Stimulated activated CD8-positive, alpha-beta memory T cell treated with anti-CD3 and anti-CD28 coated beads, Interleukin-15, amount 100 ng/mL, for 48 hours (primary cell): ENCODE measurements around the gene IRF2BPL.

Experiments
- DNase-seq, 2 donors: peaks; one replicate each; pipeline ENCODE4 v3.0.0-alpha.2; 2020; ENCODE audit warnings: low read depth in 2 of 2

The IRF2BPL gene

DNA sequence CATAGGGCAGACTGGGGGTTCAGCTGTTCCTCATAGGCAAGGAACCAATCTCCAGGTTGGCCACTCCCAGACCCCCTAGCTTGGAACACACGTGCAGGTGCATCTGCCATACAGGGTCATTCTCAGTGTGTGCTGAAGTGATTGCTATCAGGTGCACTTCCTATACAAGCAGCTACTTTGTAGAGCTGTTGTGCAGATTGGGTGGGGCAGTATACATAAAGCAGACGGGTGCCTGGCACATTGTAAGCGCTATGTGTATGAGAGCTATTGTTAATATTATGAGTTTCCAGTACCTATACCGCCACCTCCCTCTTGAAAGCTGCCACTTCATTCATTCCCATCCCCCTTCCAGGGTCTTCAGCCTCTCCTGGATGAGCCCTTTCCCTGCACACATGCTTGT, 17.3 kb downstream of the IRF2BPL start:
- no peak for DNase-seq

DNA sequence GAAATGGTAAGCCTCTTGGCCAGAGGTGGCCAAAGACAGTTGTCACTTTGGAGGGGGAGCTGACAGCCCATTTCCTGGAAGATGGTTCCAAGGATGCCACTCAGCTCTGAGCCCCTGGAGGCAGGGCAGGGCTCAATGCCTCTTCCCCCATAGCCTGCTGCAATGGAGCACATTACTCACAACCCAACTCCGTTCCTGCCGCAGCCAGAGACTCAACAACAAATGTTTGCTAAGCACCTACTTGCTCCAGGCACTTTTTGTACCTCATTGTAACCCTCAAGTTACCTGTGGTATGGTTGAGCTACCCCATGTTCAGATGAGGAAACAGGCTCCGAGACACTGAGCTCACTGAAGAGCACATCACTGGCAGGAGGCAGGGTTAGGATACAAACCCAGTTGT, 19.5 kb downstream of the IRF2BPL start:
- DNase-seq = no peak

DNA sequence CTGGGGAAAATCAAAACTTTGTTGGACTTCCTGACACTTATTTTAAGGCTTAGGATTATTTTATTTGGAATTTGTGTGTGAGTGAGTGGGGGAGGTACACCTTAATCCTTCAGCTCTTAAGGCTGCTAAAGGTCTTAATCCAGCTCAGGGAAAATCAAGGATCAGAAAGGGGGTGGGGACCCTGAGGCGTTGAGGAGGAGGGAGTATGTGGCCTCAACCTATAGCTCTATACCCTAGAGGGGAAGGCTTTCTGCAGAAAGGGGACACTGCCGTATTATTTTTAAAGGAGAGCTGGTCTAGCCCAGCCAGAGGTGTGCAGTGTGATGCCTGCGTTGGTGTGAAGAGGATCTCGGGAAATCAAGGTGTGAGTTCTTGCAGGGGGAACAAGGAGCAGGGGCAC, 20.0 kb downstream of the IRF2BPL start:
- no peak for DNase-seq

DNA sequence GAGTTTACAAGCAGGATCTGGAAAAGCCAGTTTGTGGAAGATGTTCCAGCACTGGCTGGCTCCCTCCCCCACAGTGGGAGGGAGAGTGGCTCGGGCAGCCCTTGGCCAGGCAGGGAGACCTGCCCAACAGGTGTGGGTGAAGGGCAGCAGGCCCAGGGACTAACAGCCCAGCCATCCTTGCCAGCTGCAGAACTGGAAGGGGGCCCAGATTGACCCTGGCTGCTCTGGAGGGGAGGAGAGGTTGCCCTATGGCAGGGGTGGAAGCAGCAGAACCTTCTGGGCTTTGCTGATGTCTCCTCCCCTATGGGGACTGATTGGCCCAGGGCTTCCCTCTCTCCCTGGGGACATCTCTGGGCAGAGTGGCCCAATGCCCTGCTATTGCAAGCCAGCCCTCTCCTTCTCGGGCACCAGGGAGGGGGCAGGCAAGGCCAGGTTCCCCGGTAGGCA, 20.5 kb downstream of the IRF2BPL start:
- DNase-seq = no peak

DNA sequence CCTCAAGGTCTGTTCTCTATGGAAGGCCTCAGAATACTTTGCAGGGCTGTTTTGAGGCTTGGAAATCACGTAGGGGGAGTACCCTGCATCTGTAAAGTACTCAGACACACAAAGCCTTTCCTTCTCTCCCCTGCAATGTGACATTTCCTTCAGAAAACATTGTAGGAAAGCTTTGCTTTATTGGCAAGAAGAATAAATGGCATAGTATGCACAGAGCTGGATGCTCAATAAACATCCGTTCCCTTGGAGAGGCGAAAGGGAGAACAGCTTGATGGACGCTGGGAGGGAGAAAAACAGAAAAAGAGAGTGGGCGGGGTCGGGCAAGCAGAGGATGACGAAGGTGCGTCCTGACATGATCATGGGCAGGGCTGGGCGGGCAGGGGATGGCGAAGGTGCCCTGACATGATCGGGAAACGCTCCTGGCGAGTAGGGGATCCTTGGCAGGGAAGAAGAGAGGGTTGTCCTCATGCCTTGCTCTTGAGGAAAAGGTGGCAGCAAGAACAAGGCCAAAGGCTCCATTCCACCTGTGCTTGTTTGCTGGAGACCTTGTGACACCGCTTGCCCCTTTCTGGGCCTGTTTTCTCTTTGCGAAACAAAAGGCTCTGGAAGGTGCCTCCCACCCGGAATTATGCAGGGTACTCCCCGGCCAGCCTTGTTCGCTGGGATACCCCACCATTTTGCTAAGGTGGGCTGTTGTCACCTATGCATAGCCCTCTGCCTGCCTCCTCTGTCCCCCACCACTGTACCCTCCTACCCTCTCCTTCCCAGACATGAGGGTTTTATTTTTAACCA, 21.1 kb downstream of the IRF2BPL start:
- no peak for DNase-seq

DNA sequence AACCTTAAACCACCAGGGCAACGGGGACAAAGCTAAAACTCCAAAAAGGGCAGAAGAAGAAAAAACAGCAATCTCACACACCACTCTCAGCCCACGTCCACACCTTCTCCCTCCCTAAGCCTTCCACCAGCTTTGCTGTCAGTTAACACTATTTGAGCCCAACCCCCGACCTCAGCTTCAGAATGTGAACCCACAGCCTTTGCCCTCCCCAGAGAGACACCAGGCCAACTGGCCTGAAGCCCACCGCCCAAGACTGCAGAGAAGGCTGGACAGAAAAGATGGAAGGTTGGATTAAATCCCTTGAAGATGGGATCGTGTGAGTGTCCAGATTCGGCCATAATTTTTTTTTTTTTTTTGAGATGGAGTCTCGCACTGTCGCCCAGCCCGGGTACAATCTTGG, 22.4 kb downstream of the IRF2BPL start:
- DNase-seq = no peak

DNA sequence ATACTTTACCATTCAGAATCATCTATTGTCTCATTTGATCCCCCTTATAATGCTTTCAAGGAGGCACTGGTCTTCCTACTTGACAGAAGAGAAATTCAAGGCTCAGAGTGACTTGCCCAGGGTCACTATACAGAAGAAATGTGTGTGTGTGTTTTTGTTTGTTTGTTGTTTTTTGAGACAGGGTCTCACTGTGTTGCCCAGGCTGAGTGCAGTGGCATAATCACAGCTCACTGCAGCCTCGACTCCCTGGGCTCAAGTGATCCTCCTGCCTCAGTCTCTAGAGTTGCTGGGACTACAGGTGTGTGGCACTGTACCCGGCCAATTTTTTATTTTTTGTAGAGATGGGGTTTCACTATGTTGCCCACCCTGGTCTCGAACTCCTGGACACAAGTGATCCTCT, 22.9 kb downstream of the IRF2BPL start:
- DNase-seq = no peak

DNA sequence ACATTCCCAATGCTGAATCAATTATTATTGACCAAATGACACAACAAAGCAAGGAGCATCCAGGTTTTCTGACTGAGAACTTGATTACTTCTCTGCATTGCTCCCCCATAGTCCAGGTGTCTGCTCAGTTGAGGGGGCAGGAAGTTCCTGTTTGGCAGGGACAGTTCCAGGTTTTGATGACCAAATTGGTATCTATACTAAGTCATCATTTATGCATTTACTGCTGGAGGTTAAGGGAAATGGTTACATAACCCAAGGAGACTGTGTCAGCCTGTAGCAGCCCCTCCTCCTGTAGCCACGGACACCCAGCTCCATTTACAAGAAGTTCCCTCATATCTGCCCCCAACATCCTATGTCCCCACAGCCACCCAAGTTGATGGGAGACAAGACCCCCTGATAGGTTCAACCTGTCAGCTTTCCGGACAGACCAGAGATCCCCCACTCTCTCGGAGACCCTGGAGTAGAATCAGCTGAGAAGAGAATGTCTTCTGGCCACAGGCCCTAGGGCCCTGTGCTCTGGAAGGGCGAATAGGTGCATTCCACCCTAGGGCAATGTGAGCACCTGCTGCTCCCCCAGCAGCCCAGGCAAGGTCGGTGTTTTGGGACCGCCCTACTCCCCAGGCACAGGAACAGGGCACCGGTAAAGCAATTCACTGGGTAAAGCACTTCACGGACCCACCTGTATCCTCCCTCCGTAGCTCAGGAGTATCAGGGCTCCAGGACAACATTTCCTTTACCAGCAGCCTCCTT, 23.6 kb downstream of the IRF2BPL start:
- DNase-seq = no peak

DNA sequence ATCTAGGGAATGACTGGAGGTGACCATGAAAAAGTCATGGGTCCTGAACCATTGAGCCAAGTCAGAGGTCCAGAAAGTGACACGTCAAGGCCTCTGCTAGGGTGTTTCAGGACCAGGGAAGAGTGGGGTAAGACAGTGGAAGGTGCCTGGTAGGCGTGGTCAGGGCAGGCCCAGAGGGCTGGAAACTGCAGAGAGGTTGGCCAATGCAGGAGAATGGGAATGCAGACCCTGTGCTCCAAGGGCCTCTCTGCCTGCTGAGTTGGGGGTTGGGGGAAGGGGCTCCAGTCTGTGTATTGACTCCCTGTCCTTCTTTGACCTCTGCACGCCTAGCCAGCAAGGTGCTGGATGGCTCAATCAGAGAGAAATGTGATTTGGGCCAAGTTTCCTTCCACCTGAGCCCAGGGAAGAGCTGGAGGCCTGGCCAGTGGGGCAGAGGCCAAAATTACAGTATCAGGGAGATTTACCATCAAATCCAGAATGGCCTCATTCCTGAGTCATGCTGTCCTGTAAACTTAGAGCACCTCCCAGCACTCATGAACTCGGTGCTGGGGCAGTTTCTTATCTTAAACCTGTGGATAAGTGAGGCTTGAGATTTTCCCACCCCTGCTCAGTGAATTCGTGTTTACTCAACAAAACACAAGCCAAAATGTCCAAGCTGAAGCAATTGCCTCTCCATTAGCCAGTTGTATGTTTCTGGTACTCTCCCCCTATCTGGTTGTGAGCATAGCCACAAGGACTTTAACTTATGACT, 24.4 kb downstream of the IRF2BPL start:
- no peak for DNase-seq

DNA sequence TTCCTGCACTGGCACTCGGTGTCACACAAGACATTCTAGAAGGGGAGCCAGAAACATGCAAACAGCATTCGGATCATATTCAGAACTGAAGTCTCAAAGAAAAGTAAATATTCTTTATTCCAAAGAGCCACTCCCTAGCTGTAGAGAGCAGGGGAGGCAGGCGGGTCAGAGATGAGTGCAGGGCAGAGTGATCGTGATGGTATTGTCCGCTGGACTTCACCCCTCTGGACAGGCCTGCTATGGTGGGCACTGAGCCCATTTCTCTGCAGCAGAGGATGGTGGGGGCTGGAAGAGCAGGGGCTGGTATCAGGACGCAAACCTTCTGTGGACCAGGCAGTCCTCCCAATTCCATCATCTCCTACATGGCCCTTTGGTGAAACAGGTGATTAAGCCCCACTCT, 25.6 kb downstream of the IRF2BPL start:
- DNase-seq = no peak

DNA sequence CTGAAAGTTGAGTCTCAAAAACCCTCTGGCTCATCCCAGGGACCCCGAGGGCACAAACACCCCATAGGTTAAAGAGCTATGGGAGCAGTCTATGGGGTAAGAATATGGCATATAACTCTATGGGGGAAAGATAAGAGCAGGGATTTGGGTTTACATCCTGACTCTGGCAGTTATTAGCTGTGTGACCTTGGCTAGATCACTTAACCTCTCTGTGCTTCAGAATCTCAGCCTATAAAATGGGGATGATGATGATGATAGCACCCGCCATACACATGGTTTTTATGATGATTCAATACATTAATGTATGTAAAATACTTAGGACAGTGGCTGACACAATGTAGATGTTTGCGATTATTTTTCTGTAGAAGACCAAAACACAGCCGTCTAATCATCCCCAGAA, 26.2 kb downstream of the IRF2BPL start:
- no peak for DNase-seq

DNA sequence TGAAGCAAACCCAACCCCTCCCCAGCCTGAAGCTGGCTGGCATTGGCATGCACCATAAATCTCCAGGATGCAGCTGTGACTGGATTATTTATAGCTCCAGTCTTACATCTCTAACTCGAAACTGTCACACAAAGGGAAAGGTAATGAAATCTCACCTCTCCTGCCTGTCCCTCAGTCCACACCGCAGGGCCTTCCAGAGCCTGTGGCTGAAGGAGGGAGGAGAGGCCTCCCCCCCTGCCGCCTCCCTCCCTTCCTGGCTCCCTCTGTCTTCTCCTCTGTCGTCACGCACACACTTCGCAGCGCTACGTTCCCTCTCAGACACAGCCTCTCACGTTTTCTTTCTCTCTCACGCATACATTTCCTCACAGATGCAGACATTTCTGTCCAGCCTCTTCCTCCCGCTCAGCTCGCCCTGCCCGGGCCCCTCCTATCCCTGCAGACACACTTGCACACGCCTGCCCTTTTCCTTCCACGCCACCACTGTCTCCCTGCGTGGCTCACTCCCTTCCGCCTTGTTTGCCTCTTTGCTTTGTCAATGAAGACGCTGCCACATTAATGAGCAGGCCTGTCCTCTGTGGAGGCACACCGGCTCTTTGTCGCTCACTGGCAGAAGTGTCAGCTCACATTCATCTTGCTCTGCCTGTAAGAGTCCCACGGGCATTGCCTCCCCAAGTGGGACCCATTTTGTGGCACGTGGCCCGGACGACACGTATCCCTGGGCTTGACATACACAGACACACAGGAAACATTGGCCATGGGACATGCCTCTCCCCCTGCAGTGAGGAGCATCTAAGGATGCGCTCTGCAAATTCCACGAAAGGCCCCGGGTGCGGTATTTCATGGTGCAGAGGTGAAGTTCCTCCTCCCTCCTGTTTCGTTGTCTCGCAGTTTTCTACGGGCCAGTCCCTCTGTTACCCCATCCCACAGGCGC, 27.9 kb downstream of the IRF2BPL start:
- DNase-seq = no peak

DNA sequence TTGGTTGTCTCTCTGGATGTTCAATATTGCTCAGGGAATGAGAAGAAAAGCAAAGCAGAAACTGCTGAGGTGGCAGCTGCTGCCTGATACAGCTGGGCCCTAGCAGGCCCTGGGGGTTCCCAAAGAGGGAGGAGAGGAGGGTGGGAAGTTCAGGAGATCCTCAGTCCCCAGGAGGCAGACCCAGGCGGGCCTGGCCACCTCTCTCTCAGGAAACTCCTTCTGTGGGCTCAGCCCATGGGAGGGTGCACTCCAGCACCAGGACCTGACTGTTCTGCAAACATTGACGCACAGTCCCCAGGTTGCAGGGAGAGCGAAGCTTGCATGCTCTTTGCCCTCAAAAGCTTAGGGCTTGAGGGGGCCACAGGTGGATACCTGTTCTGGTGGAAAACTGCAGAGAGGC, 29.6 kb downstream of the IRF2BPL start:
- no peak for DNase-seq

DNA sequence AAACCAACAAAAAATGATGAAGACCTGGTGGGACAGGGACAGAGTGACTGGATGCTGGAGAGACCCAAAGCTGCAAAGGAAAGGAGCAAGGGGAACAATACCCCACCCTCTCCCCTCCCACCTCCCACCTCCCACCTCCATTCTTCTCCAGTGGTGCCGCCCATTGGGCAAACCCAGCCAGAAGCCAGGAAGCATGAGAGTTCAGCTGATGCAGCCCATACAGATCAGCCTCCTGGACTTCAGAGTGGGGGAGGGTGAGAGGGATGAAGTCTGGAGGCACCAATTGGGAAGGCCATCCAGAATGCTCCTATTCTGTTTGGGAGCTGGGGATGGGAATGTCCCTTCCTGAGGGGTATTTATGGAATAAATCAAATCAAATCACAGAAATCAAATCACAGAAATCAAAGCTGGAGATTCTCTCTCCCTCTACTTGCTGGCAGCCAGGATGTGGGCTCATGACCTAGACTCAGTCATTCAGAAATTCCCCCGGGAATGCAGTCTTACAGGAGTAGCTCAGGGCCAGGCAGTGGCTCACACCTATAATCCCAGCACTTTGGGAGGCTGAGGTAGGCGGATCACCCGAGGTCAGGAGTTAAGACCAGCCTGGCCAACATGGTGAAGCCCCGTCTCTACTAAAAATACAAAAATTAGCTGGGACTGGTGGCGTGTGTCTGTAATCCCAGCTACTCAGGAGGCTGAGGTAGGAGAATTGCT, 31.1 kb downstream of the IRF2BPL start:
- DNase-seq = no peak

DNA sequence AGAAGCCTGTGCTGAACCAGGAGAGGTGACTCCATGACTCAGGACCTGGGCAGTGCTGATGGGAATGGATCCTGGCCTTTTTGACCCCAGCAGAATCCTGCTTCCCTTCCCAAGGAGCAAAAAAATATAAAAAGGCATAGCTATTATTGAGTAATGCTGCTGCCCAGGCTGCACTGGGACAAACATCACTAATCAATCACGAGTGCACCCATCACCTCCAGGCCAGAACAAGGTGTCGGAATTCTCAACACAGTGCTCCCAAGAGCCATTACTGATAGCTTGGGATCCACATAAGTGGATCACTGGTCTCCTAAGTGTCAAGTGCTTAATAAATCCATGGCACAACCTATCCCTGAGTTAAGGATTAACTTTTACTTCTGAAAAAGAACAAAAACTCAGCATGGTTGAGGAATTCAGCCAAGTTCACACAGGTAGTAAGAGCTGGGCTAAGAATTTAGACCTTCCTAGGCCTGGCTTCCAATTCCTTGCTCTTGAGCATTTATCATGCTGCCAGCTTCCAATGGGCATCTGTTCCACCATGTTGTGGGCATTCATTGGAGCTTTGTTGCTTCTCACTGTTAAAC, 31.9 kb downstream of the IRF2BPL start:
- DNase-seq = no peak

DNA sequence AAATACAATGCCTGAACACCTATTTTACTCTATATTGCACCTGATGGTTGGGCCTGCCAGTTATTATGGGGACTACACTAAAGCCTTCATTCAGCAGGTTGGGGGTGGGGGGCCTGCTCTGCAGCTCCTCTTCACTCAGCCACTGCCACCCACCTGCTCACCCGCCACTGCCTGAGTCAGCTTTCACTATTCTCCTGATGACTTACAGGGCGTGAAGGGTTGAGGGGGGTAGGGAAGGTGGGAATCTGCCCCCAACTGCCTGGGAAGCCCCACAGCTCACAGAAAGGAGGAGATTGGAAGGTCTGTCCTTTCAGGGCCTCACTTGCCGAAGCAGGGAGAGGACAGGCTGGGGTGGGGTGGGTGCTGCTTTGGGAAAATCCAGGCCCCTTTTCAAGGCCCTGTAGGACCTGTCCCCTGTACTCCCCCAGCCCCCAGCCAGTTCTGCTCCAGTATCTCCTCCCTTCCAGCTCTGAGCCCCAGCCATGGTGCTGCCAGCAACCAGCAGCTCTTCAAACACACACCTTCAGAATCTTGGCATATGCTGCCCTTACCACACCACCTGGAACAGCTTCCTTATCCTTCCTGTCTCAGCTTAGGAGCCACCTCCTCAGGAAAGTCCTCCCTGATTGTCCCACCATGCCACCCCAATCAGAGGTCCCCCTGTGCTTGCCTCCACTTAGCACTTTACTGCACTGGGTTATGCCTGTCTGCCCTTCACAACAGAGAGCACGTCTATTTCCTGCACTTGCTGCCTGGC, 33.1 kb downstream of the IRF2BPL start:
- peak; percentile 36 to 50 for DNase-seq

DNA sequence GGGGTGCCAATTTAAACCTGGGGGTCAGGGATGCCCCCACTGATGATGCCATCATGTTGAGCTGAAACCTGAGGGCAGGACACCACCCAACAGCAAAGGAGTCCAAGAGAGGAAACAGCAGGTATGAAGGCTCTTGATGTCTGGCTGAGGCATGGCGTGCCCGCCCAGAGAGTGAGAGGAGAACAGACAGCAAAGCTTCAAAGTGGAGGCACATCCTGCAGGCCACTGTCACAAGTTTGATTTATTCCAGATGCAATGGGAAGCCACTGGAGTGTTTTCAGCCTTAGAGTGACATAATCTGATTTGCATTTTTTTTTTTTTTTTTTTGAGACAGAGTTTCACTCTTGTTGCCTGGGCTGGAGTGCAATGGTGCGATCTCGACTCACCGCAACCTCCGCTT, 34.8 kb downstream of the IRF2BPL start:
- DNase-seq = no peak

DNA sequence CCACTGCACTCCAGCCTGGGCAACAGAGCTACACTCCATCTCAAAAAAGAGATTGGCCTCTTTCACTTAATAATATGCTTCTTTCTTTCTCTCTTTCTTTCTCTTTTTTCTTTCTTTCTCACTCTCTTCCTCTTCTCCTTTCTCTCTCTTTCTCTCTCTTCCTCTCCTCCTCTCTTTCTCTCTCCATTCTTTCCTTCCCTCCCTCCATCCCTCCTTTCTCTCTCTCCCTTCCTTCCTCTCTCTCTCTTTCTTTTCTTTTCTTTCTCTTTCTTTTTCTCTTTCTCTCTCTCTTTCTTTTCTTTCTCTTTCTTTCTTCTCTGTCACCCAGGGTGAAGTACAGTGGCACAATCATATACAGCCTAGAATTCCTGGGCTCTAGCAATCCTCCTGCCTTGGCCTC, 38.4 kb downstream of the IRF2BPL start:
- DNase-seq = no peak

DNA sequence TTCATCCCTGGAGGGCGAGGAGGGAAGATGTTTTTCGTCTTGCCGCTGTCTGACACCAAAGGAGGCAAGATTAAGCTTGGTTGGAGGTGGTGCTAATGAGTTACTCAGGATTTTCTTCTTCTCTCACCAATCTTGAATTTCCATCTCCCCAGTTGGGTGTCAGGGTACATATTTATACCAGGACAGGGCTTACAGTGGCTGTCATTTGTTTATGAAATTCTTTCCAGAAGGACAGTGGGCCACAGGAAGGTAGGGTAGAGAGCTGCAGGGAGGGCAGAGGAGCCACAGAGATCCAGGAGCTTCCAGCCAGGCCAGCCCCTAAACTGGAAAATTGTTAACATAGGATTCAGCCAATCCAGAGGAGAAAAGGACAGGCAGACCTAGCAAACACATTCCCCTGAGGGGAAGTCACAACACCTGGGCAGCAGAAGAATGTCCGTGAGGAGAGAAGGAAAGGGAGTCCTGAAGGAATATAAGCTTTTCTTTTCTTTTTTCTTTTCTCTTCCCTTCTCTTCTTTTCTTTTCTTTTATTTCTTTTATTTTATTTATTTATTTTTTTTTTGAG, 40.5 kb downstream of the IRF2BPL start:
- no peak for DNase-seq

DNA sequence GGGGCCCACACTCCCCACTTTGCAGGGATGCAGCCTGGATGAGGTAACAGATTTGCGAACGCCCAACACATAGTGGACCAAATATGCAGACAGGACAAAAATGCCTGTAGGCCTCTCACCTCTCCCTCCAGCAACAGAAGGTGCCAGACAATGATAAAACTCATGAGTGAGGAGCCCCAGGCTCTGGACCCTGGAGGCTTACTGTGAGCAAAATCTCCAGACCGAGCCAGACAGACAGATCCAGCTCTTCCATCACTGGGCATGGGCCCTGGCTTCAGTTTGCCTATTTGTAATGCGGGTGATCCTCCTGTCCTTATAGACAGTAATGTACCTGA, 42.3 kb downstream of the IRF2BPL start:
- no peak for DNase-seq
